ENCODE data around the gene HOXB3.

HOXB3 gene

GRCh38 chr17:48611681-48612455 is 21.8 kb upstream of the HOXB3 start (continued):
- TF ChIP-seq PRDM10 (tag by site-specific recombination; IDR thresholded peaks at IDR 0.05) (peak; percentile 99), ZNF544 (tag by site-specific recombination; IDR thresholded peaks at IDR 0.05) (no peak), ZNF423 (tag by site-specific recombination; IDR thresholded peaks at IDR 0.05) (peak; percentile 86), ZNF777 (tag by site-specific recombination; IDR thresholded peaks at IDR 0.05; ENCODE audit: borderline replicate concordance) (no peak), EGR2 (tag by site-specific recombination; IDR thresholded peaks at IDR 0.05; ENCODE audit: low read depth) (no peak; the same call in 1 of the 2 replicates), ZNF843 (tag by site-specific recombination; IDR thresholded peaks at IDR 0.05) (peak; percentile 62; the same call in 1 of the 2 replicates), ZNF549 (tag by site-specific recombination; IDR thresholded peaks at IDR 0.05) (no peak), ZFP41 (tag by site-specific recombination; IDR thresholded peaks at IDR 0.05; ENCODE audit: borderline replicate concordance) (no peak), HOXA7 (CRISPR knock-in tag; IDR thresholded peaks at IDR 0.05; ENCODE audit: borderline replicate concordance) (no peak), ZNF248 (tag by site-specific recombination; IDR thresholded peaks at IDR 0.05) (no peak), ZNF112 (tag by site-specific recombination; IDR thresholded peaks at IDR 0.05) (no peak), ZNF488 (tag by site-specific recombination; IDR thresholded peaks at IDR 0.05) (no peak), ZNF555 (tag by site-specific recombination; conservative IDR thresholded peaks at IDR 0.05) (no peak), ZNF610 (tag by site-specific recombination; IDR thresholded peaks at IDR 0.05; ENCODE audit: borderline replicate concordance) (peak; percentile 67; the same call in 1 of the 2 replicates), ZNF37A (tag by site-specific recombination; IDR thresholded peaks at IDR 0.05) (no peak), ZBTB1 (tag by site-specific recombination; IDR thresholded peaks at IDR 0.05) (no peak), BCL11B (tag by site-specific recombination; IDR thresholded peaks at IDR 0.05; ENCODE audit: low read depth) (no peak), PRDM2 (tag by site-specific recombination; IDR thresholded peaks at IDR 0.05; ENCODE audit: borderline replicate concordance) (no peak), TSHZ1 (tag by site-specific recombination; IDR thresholded peaks at IDR 0.05; ENCODE audit: borderline replicate concordance) (no peak), ZNF626 (tag by site-specific recombination; IDR thresholded peaks at IDR 0.05) (no peak), ZNF324 (tag by site-specific recombination; IDR thresholded peaks at IDR 0.05) (no peak; the same call in 1 of the 2 replicates), SP7 (tag by site-specific recombination; IDR thresholded peaks at IDR 0.05) (no peak), ZNF214 (tag by site-specific recombination; IDR thresholded peaks at IDR 0.05; ENCODE audit: borderline replicate concordance) (no peak), ZNF362 (tag by site-specific recombination; IDR thresholded peaks at IDR 0.05) (0 out of 2 replicates have a peak, but pooled peaks have one; percentile 45)

Measured in HEK293 (cell line).